WI38 (cell line): ENCODE data around the gene LASP1.
A peak's percentile ranks its signal among the peaks of the same experiment; 100 is the strongest.

Experiments
- H3K4me3 ChIP-seq: 2 replicates; pipeline ENCODE4 v1.5.1; 2011; ENCODE audit warnings: low read depth, mild to moderate bottlenecking, control low read depth, low read length
- TF ChIP-seq, protein P1 (sequence below): IDR thresholded peaks from 2 replicates; pipeline ENCODE4 v1.5.1; 2012; ENCODE audit warnings: low read depth, mild to moderate bottlenecking, control low read depth, low read length

LASP1 gene, protein sequence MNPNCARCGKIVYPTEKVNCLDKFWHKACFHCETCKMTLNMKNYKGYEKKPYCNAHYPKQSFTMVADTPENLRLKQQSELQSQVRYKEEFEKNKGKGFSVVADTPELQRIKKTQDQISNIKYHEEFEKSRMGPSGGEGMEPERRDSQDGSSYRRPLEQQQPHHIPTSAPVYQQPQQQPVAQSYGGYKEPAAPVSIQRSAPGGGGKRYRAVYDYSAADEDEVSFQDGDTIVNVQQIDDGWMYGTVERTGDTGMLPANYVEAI

DNA sequence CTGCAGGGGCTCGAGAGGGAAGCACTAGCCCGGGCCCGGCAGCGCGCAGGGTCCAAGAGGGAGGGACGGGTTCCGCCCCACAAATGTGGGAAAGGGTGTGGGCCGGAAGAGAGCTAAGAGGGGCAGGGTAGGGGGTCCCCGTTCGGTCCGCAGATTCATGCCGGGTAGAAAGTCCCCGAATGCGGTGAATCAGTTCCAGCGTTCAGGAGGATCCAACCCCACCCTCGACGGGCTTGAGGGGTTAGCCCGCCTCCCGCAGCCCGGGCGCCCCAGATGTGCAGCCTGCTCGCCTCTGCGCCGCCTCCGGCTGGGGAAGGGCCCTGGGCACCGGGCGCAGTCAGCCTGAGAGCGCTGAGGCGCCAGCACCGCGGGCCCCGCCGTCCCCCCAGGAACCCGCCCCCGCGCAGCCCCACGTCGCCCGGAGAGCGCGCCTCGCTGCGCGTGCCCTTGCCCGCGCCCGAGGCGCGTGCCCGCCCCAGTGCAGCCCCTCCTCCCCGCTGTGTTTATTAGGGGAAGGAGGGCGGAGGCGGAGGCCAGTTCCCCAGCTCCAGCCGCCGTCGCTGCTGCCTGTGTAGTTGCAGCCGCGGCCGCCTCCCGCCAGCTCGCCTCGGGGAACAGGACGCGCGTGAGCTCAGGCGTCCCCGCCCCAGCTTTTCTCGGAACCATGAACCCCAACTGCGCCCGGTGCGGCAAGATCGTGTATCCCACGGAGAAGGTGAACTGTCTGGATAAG is at the start of gene LASP1:
Gene LASP1 (plus strand): TSS at position 533 of the 733 bp plus-strand sequence. CDS start 132 bp downstream, at position 665.
- peak within 1 kb of the TSS; percentile 100 for H3K4me3 ChIP-seq
- TF ChIP-seq, protein P1, sequence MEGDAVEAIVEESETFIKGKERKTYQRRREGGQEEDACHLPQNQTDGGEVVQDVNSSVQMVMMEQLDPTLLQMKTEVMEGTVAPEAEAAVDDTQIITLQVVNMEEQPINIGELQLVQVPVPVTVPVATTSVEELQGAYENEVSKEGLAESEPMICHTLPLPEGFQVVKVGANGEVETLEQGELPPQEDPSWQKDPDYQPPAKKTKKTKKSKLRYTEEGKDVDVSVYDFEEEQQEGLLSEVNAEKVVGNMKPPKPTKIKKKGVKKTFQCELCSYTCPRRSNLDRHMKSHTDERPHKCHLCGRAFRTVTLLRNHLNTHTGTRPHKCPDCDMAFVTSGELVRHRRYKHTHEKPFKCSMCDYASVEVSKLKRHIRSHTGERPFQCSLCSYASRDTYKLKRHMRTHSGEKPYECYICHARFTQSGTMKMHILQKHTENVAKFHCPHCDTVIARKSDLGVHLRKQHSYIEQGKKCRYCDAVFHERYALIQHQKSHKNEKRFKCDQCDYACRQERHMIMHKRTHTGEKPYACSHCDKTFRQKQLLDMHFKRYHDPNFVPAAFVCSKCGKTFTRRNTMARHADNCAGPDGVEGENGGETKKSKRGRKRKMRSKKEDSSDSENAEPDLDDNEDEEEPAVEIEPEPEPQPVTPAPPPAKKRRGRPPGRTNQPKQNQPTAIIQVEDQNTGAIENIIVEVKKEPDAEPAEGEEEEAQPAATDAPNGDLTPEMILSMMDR = no peak

DNA sequence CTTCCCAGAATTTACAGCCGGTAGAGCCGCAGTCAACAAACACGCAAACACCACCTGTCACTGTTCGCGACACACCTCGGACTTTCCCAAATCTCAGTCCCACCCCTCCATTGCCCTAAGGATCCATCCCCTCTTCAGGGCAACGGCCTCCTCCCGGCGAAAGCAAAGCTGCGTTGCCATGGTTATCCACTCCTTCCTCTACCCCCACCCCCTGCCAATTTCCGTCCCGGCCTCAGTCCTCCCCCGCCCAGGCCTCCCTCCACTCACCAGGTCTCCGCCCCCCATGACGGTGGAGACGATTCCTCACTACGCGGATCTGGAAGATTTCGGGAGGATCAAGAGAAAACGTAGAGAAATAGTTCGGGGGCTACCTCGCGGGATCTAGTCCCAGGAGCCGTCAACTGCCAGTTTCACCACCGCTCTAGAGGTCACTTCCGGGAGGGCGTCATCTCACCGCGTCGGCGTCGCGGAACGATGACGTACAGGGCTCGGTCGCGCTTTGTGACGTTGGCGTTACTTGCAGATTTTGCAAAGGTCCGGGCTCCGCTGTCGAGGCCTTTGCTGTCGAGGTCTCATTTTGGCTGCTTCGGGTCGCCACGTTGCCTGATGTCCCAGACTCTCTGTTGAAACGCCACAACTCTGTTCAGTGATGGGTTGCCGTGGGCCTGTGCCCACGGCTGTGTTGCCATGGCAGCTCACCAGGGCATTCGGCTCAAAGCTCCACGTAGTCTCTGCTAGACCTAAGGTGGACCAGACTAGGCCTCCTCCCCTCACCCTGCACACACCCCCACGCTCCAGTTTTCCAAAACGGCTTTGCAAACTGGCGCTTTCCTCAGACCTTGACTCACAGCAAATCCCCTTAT is 44.7 kb upstream of the LASP1 start, which contains the start of gene CWC25:
Gene CWC25 (minus strand): TSS at position 423 of the 863 bp plus-strand sequence. CDS start 138 bp downstream, at position 285.
- TF ChIP-seq, protein P1 = no peak
- H3K4me3 ChIP-seq = peak within 1 kb of the TSS; percentile 67

DNA sequence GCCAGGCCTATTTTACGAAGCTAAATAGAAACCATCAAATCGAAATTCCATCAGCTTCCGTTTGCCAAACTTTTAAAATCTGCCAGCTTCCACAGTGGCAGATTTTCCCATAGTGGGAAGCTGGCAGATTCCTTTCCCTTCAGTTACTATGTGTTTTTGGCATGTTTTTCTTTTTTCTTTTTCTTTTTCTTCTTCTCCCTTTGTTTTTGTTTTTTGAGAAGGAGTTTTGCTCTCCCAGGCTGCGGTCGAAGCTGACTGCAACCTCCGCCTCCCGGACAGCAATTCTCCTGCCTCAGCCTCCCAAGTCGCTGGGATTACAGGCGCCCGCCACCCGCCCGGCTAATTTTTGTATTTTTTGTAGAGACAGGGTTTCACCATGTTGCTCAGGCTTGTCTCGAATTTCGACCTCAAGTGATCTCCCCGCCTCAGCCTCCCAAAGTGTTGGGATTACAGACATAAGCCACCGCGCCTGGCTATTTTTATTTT is 44.1 kb upstream of the LASP1 start:
- H3K4me3 ChIP-seq = peak overlapping the region; percentile 67
- TF ChIP-seq, protein P1 = no peak

DNA sequence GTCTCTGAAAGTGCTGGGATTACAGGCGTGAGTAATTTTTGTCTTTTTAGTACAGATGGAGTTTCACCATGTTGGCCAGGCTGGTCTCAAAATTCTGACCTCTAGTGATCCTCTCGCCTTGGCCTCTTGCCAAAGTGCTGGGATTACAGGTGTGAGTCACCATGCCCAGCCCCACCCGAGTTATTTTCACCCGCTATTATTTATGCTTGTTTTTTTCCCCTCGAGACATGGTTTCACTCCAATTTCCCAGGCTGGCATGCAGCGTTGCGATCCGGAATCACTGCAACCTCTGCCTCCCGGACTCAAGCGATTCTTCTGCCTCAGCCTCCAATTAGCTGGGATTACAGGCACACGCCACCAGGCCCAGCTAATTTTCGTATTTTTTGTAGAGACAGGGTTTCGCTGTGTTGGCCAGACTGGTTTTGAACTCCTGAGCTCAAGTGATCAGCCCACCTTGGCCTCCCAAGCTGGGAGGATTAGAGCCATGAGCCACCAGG is 25.5 kb upstream of the LASP1 start:
- H3K4me3 ChIP-seq = no peak overlapping the region
- TF ChIP-seq, protein P1 = no peak

DNA sequence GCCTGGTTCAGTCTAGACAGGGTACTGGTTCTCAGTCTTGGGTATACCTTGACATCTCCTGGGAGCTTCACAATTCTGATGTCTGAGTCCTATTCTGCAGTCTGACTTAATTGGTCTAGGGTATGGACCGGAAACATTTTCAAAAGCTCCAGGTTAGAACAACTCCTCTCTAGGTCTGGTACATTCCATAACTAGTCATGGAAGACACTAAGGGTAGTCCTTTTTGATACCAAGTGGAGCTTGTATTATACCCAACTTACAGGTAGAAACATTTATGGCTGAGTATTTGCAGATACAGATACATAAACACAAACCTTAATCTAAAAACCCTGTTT is 21.3 kb upstream of the LASP1 start:
- no peak overlapping the region for H3K4me3 ChIP-seq
- TF ChIP-seq, protein P1 = no peak

DNA sequence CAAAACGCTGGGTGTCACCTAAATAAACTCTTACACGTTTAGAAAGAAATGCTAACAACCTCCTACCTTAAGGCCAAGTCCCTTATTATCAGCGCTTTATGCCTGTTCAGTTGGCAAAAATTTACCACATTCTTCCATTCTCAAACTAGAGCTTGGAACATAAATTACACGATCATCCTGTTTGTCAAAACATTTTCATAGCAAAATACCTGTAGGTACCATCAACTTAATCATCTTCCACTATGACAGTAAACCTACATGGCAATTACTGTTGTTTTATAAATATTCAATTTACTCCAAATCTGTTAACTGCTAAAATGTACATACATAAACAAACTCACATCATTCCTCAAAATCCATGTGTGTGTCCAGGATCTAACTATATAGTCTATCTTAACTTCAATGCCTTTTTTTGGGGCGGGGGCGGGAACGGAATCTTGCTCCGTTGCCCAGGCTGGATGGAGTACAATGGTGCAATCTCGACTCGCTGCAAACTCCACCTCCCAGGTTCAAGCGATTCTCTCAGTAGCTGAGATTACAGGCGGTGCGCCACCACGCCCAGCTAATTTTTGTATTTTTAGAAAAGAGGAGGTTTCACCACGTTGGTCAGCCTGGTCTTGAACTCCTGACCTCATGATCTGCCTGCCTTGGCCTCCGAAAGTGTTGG is 20.8 kb upstream of the LASP1 start:
- TF ChIP-seq, protein P1 = no peak
- H3K4me3 ChIP-seq = no peak overlapping the region
